AG04450 (cell line): ENCODE results near the gene GAS2. TPM values are rescaled to one million over a fixed set of nuclear protein-coding genes. Genes with fewer than 3 reads are reported as not detected.

Experiments used
- CTCF ChIA-PET: fragments of 300-600, 350-600 bp; formaldehyde crosslinking; extraction: SDS; loops from one replicate; lab custom pipeline; 2022; ENCODE audit warnings: antibody characterized with exemption, inconsistent platforms; lab: Charles Lee
- POLR2A ChIA-PET: fragments of 350-600 bp; formaldehyde crosslinking; extraction: SDS; loops from one replicate; lab custom pipeline; 2021; ENCODE audit warnings: antibody characterized with exemption, inconsistent platforms; lab: Yijun Ruan, JAX
- DNase-seq: peaks from one replicate; pipeline ENCODE4 v3.0.0-alpha.2; 2011; ENCODE audit warnings: low read depth, low spot score
- H3K27ac ChIP-seq: one replicate; pipeline ENCODE4 v1.5.1; 2012; ENCODE audit warnings: low read depth, low read length, control low read depth
- H3K27me3 ChIP-seq: one replicate; pipeline ENCODE4 v1.6.0; 2012; ENCODE audit warnings: low read length; ENCODE audit not compliant: control insufficient read depth, insufficient read depth
- H3K4me3 ChIP-seq: 2 replicates; pipeline ENCODE4 v1.5.1; 2011; ENCODE audit warnings: mild to moderate bottlenecking, low read depth, low read length, control low read depth
- H3K9me3 ChIP-seq: 2 replicates; pipeline ENCODE4 v1.5.1; 2012; ENCODE audit warnings: low read length; ENCODE audit not compliant: control insufficient read depth, insufficient read depth
- polyA plus RNA-seq: library from polyadenylated mRNA; depleted of rRNA; stranded (reverse); fragments of >200 nt; gene quantifications from 2 replicates; pipeline ENCODE4 v1.2.3, GENCODE V29; 2011
- TF ChIP-seq, protein P1 (sequence below): IDR thresholded peaks from 2 replicates; pipeline ENCODE4 v1.5.1; 2011; ENCODE audit warnings: low read depth, low read length, control low read depth, inconsistent platforms

The GAS2 gene
- polyA plus RNA-seq, 1 experiment, result 0.67 TPM

DNA sequence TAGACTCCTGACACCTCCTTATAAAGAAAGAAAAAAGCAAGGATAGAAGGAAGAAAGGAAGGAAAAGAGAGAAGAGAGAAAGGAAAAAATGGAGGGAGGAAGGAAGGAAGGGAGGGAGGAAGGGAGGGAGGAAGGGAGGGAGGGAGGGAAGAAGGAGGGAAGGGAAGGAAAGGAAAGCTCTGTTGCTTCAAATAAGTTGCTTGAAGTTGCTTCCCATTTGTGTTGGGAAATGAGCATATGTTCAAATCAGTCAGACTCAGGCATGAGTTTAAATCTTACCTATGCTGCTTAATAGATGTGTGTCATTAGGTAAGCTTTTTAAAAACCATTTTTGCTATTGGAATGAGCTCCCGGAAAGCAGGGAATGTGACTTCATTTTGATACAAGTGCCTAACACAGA is 6.6 kb upstream of the GAS2 start:
- Histone ChIP-seq H3K27ac (no peak overlapping the region), H3K27me3 (no peaks in the 10 kb centered on the region), H3K9me3 (no peaks in the 10 kb centered on the region), H3K4me3 (no peak overlapping the region)
- ChIA-PET CTCF (interaction anchor here (0.6 kb wide), 2 partner anchors 17 to 700 kb away, joined by 3 read pairs; no protein-coding TSS in a partner anchor), POLR2A (no interaction called here)
- TF ChIP-seq, protein P1, sequence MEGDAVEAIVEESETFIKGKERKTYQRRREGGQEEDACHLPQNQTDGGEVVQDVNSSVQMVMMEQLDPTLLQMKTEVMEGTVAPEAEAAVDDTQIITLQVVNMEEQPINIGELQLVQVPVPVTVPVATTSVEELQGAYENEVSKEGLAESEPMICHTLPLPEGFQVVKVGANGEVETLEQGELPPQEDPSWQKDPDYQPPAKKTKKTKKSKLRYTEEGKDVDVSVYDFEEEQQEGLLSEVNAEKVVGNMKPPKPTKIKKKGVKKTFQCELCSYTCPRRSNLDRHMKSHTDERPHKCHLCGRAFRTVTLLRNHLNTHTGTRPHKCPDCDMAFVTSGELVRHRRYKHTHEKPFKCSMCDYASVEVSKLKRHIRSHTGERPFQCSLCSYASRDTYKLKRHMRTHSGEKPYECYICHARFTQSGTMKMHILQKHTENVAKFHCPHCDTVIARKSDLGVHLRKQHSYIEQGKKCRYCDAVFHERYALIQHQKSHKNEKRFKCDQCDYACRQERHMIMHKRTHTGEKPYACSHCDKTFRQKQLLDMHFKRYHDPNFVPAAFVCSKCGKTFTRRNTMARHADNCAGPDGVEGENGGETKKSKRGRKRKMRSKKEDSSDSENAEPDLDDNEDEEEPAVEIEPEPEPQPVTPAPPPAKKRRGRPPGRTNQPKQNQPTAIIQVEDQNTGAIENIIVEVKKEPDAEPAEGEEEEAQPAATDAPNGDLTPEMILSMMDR, result no peak
- no peak for DNase-seq

- TF ChIP-seq, protein P1, result no peak
- POLR2A ChIA-PET, result no interaction called here
- H3K4me3 ChIP-seq, result peak overlapping the region; percentile 41
- H3K9me3 ChIP-seq, result no peaks in the 10 kb centered on the region
- H3K27ac ChIP-seq, result no peak overlapping the region
- H3K27me3 ChIP-seq, result peaks cover 27% of the 10 kb centered on the region
- no peak for DNase-seq
- CTCF ChIA-PET, result interaction anchor here (1.0 kb wide), 1 partner anchor 120 kb away, joined by 3 read pairs; no protein-coding TSS in a partner anchor
Observed at GRCh38 chr11:22666688-22667439, 453 bp downstream of the GAS2 start.

GRCh38 chr11:22668005-22668796 is 1.8 kb downstream of the GAS2 start:
- ChIA-PET POLR2A (no interaction called here), CTCF (no interaction called here)
- H3K27me3 ChIP-seq, result peaks cover 27% of the 10 kb centered on the region

GRCh38 chr11:22669368-22669767 is 3.0 kb downstream of the GAS2 start:
- TF ChIP-seq, protein P1, result no peak
- H3K27me3 ChIP-seq, result peaks cover 27% of the 10 kb centered on the region
- no peaks in the 10 kb centered on the region for H3K9me3 ChIP-seq

More at GRCh38 chr11:22668005-22668796, 1.8 kb downstream of the GAS2 start:
- no peak overlapping the region for H3K4me3 ChIP-seq
- H3K27ac ChIP-seq, result no peak overlapping the region
- no peak for DNase-seq
- TF ChIP-seq, protein P1, result no peak
- H3K9me3 ChIP-seq, result no peaks in the 10 kb centered on the region

More at GRCh38 chr11:22669368-22669767, 3.0 kb downstream of the GAS2 start:
- ChIA-PET CTCF (no interaction called here), POLR2A (no interaction called here)
- H3K4me3 ChIP-seq, result no peak overlapping the region
- no peak for DNase-seq
- no peak overlapping the region for H3K27ac ChIP-seq
